Large intestine (tissue), 3 donors: Measurements from ENCODE around the gene SHF. TPM values are rescaled to one million over a fixed set of nuclear protein-coding genes. Genes with fewer than 3 reads are reported as not detected.

ENCODE experiments used
- DNase-seq, 2 donors: peaks; one replicate each; pipeline versions ENCODE4 v3.0.0 to v3.0.0-alpha.2; 2013
- H3K27ac ChIP-seq: one replicate; pipeline ENCODE4 v1.5.1; 2013; ENCODE audit warnings: low read length
- H3K27me3 ChIP-seq: 2 replicates; pipeline ENCODE4 v1.6.1; 2013; ENCODE audit warnings: low read length; ENCODE audit not compliant: control insufficient read depth, insufficient read depth
- H3K36me3 ChIP-seq: 2 replicates; pipeline ENCODE4 v1.6.1; 2013; ENCODE audit warnings: low read length; ENCODE audit not compliant: control insufficient read depth, insufficient read depth
- H3K4me1 ChIP-seq: one replicate; pipeline ENCODE4 v1.6.1; 2013; ENCODE audit warnings: low read length; ENCODE audit not compliant: control insufficient read depth, insufficient read depth
- H3K4me3 ChIP-seq: one replicate; pipeline ENCODE4 v1.5.1; 2013; ENCODE audit warnings: low read length
- H3K9me3 ChIP-seq: one replicate; pipeline ENCODE4 v1.6.1; 2013; ENCODE audit warnings: mild to moderate bottlenecking, low read depth, low read length, moderate library complexity; ENCODE audit not compliant: control insufficient read depth
- WGBS: methylation state at CpG from one replicate; pipeline ENCODE4 v1.1.5; 2013; ENCODE audit warnings: low lambda C conversion rate; ENCODE audit not compliant: insufficient coverage; 5-methylcytosine and 5-hydroxymethylcytosine counted together
- polyA plus RNA-seq: library from polyadenylated mRNA; unstranded; fragments of 120-200 nt; gene quantifications from one replicate; pipeline ENCODE4 v1.2.1, GENCODE V29; 2013

SHF gene
- polyA plus RNA-seq, 1 donor = 13.4 TPM

DNA sequence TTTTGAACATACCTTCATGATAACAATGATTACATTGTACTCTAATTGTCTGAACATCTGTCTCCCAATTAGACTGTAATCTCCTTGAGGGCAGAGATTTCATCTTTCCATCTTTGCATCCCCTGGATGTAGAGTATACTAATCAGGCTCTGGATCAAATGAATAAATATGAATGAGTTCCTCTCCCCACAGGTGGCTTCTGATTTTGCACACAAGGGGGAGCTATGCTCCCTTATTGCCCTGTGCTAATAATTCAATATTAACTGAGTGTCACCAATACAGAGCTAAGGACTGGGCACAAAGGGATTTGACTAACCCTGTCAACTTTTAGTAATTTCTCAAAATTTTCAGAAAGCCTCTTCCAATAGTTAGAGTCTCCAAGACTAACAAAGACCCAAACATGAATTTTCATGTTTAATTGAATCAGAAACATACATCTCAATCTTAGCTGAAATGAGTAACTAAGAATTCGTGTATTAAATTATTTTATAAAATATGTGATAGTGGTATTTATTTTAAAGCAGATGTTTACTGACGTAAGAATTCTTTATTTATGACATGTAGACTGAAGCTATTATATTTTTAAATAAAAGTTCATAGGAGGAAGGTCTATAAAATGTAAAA is 61.1 kb downstream of the SHF start:
- Histone ChIP-seq H3K27me3 (peaks cover 78% of the 10 kb centered on the region), H3K4me3 (no peak overlapping the region), H3K4me1 (peaks cover 2% of the 10 kb centered on the region), H3K9me3 (peaks cover 5% of the 10 kb centered on the region), H3K36me3 (no peaks in the 10 kb centered on the region), H3K27ac (no peak overlapping the region)
- WGBS = 47% methylated on average over 2 of the region's 2 CpGs
- no peak for DNase-seq

DNA sequence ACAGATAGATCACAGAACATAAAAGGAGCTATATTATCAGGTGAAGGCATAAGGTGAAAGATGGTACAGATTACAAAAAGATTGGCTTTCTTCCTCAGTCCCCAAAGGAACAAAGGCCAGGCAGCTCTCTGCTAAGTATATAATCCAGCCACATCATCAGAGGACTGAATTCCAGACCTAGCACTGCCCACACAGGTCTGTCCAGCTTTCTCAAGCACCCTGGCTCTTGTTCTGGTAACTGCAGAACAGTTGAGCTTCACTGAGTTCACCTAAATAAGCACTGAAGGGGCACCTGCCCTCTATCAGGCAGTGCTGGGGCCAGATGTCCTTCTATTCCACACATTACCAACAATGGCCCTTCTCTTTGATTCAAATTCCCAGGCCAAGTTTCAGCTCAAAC is 64.4 kb downstream of the SHF start:
- Histone ChIP-seq H3K27me3 (peaks cover 60% of the 10 kb centered on the region), H3K27ac (no peak overlapping the region)
- no peak for DNase-seq

DNA sequence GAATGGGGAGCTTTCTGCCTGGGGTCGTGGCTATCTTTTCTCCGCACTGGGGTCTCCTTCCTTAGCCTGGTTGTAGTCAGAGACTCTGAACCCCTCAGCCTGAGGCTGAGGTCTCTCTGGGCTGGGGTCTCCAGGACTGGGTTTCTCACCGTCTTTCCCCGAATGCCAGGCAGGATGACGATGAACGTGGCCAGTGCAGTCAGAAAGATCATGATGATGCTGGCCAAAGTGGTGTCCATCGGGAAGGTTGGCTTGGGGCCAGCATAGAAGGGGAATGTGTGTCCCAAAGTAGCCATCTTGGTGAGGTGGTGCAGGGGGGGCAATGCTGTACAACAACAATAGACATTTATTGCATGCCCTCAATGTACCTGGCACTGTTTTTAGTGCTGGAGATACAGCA is 65.0 kb downstream of the SHF start:
- Histone ChIP-seq H3K4me3 (no peak overlapping the region), H3K27me3 (peaks cover 56% of the 10 kb centered on the region), H3K4me1 (peaks cover 2% of the 10 kb centered on the region), H3K36me3 (no peaks in the 10 kb centered on the region), H3K9me3 (peaks cover 2% of the 10 kb centered on the region), H3K27ac (no peak overlapping the region)
- WGBS = no CpG with 5 or more reads among the region's 7 CpGs
- no peak for DNase-seq

More for the DNA sequence above, 64.4 kb downstream of the SHF start:
- H3K36me3 ChIP-seq = no peaks in the 10 kb centered on the region
- H3K4me1 ChIP-seq = no peaks in the 10 kb centered on the region
- no peaks in the 10 kb centered on the region for H3K9me3 ChIP-seq
- H3K4me3 ChIP-seq = no peak overlapping the region

DNA sequence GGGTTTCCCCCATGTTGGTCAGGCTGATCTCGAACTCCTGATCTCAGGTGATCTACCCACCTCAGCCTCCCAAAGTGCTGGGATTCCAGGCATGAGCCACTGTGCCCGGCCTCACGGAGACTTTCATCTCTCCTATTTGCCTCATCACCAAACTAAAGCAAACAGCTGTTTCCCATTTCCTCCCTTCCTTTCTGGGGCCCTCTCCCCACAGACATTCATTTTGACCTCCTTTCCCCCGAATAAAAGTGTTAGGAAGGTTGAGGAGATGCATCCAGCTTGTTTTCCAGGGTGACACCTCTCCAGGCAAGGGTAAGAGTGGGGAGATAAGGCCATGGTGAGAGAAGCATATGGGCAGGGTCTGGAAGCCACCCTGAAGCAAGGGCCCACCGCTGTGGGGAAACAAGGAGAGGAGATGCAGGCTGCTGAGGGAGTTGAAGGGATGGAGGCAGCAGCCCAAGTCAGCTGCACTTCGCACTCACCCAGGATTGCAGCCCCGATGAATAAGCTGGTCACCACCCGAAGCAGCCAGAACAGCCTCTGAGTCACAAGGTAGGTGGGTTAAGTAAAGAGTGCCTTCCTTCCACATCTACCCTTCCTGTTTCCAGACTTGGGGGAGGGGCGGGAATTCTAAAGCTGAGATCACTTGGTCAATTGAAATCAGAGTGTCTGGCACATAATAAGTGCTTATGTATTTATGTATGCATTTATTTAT is 65.9 kb downstream of the SHF start:
- Histone ChIP-seq H3K9me3 (peaks cover 5% of the 10 kb centered on the region), H3K27ac (no peak overlapping the region), H3K36me3 (no peaks in the 10 kb centered on the region), H3K27me3 (peaks cover 61% of the 10 kb centered on the region), H3K4me1 (peaks cover 3% of the 10 kb centered on the region), H3K4me3 (no peak overlapping the region)
- no peak for DNase-seq
- 60% methylated on average over 1 of the region's 9 CpGs for WGBS

DNA sequence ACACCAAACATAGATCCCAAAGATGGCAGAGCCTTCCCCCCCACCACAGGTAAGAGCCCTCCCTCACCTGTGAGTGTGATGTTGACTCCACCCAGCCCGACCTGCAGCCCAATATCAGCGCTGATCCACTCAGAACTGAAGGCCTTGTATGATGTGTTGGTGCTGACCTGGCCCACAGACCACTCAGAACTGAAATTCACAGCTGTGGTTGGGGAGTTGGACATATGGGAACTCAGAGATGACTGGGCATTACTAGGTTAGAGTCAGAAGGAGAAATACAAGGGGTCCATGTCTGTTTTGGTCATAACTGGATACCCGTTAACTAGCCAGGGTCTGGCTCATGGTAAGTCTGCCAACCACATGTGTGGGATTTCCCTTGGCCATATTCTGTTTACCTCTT is 66.7 kb downstream of the SHF start:
- Histone ChIP-seq H3K36me3 (no peaks in the 10 kb centered on the region), H3K27me3 (peaks cover 63% of the 10 kb centered on the region)
- WGBS = no CpG with 5 or more reads among the region's 3 CpGs

DNA sequence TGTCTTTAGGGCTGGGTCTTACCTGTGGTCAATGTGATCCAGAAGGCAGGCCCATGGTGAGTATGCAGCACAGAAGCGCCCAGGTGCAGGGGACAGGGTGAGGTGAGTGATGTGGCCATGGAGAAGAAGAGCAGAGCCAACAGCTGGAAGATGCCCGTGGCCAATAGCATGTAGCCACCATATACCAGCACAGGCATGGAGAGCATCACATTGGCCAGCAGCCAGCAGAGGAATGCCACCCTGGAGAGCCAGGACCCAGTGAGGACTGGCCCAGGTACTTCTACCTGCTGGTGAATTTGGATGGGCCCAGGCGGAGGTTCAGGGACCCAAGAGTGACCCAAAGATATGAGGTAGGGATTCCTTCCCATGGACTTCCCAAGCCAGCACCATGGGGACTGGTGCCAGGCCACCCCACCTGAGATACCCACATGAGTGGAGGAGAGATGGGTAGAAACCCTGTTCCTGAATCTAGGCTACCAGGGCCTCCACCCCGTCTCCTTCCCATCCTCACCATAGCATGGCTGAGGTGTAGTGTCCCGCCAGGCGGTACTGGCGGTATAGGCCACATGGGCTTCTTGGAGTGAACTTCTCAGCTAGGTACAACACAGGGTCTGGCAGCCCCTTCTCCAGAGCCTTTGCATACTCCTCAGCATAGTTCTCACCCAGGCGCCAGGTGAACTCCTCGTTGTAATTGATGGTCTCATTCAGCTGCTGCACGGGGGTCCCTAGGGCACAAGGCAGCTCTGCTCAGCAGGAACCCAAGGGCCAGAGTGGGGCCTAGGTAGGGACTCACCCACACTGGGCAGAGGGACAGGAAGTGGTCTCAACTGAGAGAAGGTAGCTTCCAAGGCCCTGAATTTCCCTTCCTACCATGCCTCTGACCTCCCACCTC is 67.4 kb downstream of the SHF start:
- Histone ChIP-seq H3K4me1 (peaks cover 3% of the 10 kb centered on the region), H3K9me3 (peaks cover 7% of the 10 kb centered on the region), H3K27me3 (peaks cover 63% of the 10 kb centered on the region), H3K36me3 (no peaks in the 10 kb centered on the region), H3K27ac (no peak overlapping the region), H3K4me3 (no peak overlapping the region)
- no peak for DNase-seq
- WGBS = no CpG with 5 or more reads among the region's 10 CpGs

More for the DNA sequence above, 66.7 kb downstream of the SHF start:
- peaks cover 7% of the 10 kb centered on the region for H3K9me3 ChIP-seq
- DNase-seq = no peak
- H3K4me1 ChIP-seq = peaks cover 3% of the 10 kb centered on the region
- H3K4me3 ChIP-seq = no peak overlapping the region
- no peak overlapping the region for H3K27ac ChIP-seq

DNA sequence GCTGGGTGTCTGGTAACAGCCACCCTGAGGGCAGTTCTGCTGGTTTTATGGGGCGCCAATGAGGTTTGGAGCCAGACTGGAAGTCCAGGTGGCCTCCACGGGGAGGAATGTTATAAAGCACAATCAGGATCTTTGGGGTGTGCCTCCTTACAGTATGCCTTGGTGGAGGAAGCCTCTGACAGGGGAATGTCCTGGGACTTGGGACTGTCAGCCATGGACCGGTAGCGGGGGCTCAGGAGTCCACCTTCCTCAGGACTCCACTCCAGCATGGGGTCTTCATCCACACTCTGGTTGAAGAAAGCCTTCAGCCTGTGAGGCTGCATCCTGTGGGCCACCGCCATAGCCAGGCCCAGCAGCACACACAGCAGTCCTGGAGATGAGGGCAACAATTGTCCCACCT is 68.8 kb downstream of the SHF start:
- Histone ChIP-seq H3K4me1 (peaks cover 3% of the 10 kb centered on the region), H3K4me3 (no peak overlapping the region), H3K27me3 (peaks cover 66% of the 10 kb centered on the region), H3K9me3 (peaks cover 7% of the 10 kb centered on the region), H3K27ac (no peak overlapping the region), H3K36me3 (no peaks in the 10 kb centered on the region)
- no CpG with 5 or more reads among the region's 5 CpGs for WGBS
- DNase-seq = no peak

DNA sequence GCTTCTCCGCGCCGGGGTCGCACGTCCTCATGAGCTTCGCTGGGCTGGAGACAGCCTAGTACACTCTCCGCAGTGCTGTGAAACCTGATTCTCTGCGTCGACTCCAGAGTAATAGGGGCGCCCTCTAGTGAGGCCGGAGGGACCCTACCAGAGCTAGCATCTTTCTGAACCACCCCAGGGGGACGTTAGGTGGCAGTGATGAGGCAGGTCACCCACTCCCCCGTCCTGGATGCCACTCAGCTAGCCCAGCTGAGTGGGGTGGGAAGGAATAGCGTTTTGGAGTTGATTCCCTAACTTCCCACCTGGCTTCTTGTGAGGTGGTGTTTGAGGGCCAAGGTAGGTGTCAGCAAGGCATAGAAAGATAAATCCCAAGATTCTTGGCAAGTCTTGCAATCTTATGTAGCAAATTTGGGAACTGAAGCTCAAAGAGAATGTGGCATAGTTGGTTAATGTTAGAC is 69.6 kb downstream of the SHF start:
- DNase-seq = peak; percentile 82
- Histone ChIP-seq H3K36me3 (no peaks in the 10 kb centered on the region), H3K4me3 (no peak overlapping the region), H3K27ac (no peak overlapping the region), H3K9me3 (peaks cover 7% of the 10 kb centered on the region), H3K27me3 (peaks cover 67% of the 10 kb centered on the region), H3K4me1 (peaks cover 3% of the 10 kb centered on the region)
- no CpG with 5 or more reads among the region's 14 CpGs for WGBS

DNA sequence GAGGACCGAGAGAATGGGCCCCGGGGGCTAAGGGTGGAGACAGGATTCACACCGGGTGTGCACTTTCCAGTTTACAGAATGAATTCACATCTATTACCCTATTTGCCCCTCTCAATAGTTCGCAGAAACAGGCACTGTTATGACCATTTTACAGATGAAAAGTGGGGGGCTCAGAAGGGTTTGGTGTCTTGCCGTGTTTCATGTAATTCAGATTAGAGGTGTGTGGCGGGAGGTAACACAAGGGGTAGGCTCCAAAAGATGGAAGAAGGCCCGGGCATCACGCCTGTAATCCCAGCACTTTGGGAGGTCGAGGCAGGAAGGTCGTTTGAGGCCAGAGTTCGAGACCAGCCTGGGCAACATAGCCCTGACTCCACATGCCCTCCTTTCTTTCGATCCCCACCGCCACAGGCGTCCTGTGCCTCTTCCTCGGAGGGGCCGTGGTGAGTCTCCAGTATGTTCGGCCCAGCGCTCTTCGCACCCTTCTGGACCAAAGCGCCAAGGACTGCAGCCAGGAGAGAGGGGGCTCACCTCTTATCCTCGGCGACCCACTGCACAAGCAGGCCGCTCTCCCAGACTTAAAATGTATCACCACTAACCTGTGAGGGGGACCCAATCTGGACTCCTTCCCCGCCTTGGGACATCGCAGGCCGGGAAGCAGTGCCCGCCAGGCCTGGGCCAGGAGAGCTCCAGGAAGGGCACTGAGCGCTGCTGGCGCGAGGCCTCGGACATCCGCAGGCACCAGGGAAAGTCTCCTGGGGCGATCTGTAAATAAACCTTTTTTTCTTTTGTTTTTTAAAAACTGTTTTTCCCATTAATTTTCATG is 70.2 kb downstream of the SHF start:
- 50% methylated on average over 1 of the region's 33 CpGs for WGBS
- Histone ChIP-seq H3K36me3 (no peaks in the 10 kb centered on the region), H3K27ac (no peak overlapping the region), H3K4me3 (no peak overlapping the region), H3K9me3 (peaks cover 13% of the 10 kb centered on the region), H3K27me3 (peaks cover 67% of the 10 kb centered on the region), H3K4me1 (peaks cover 8% of the 10 kb centered on the region)
- DNase-seq = no peak
